ENCODE results near the gene ZNF213.

Gene ZNF213

GRCh38 chr16:3099395-3099731 lies 35.5 kb upstream of the ZNF213 start:
- H3K79me1 ChIP-seq (ENCODE audit: low read depth, low read length) = no peaks in the 10 kb centered on the region
- H2AFZ ChIP-seq (ENCODE audit: low read length) = peak overlapping the region; percentile 75
- peak overlapping the region; percentile 92 for H3K18ac ChIP-seq (ENCODE audit: low read length)
- H4K8ac ChIP-seq (ENCODE audit: low read depth, low read length) = no peak overlapping the region
- H3K27me3 ChIP-seq (ENCODE audit: control insufficient read depth in 3 of 3, insufficient read depth in 3 of 3, low read depth in 1 of 3, low read length in 3 of 3) = peaks cover 0 to 24% (median 6%) of the 10 kb centered on the region in 3 experiments
- H2BK120ac ChIP-seq (ENCODE audit: low read depth, low read length) = peak overlapping the region; percentile 95
- no peak for DNase-seq (ENCODE audit: low spot score)
- peak overlapping the region; percentile 59 for H2AK5ac ChIP-seq (ENCODE audit: low read depth, low read length)
- H2BK12ac ChIP-seq (ENCODE audit: low read length) = no peak overlapping the region
- H3K9me3 ChIP-seq (replicated peaks in 1 of 2; ENCODE audit: control insufficient read depth in 2 of 2, insufficient read depth in 1 of 2, low read depth in 1 of 2, low read length in 2 of 2) = peaks cover 0 to 2% of the 10 kb centered on the region in 2 donors
- peak overlapping the region; percentile 82 for H2BK15ac ChIP-seq (ENCODE audit: low read length)
- peak overlapping the region; percentile 56 for H3K9ac ChIP-seq (ENCODE audit: low read depth, low read length, poor library complexity)
- H3K4me1 ChIP-seq (ENCODE audit: control insufficient read depth in 2 of 2, insufficient read depth in 1 of 2, low read depth in 1 of 2, low read length in 2 of 2) = peaks cover 27 to 30% of the 10 kb centered on the region in 2 donors
- H3K4me3 ChIP-seq (ENCODE audit: low read length in 2 of 2) = no peak overlapping the region
- no CpG with 5 or more reads among the region's 5 CpGs for WGBS, 2 donors (ENCODE audit: extremely low coverage in 2 of 2, insufficient read length in 2 of 2, insufficient replicate concordance in 1 of 2)
- peak overlapping the region; percentile 70 for H3K23ac ChIP-seq (ENCODE audit: low read depth, low read length, poor library complexity)
- no peak overlapping the region for H3K27ac ChIP-seq (replicated peaks; ENCODE audit: low read length)
- H2BK5ac ChIP-seq (ENCODE audit: low read length) = peak overlapping the region; percentile 4
- H3K14ac ChIP-seq (ENCODE audit: low read length) = peak overlapping the region; percentile 47
- H4K91ac ChIP-seq (ENCODE audit: low read depth, low read length, poor library complexity) = no peak overlapping the region
- H3K36me3 ChIP-seq (replicated peaks in 1 of 2; ENCODE audit: control insufficient read depth in 2 of 2, insufficient read depth in 2 of 2, low read length in 2 of 2) = no peaks in the 10 kb centered on the region
- no peak overlapping the region for H3K4ac ChIP-seq (ENCODE audit: low read length)
- H3K4me2 ChIP-seq (ENCODE audit: insufficient read depth, low read length, poor library complexity, severe bottlenecking) = peak overlapping the region; percentile 61

GRCh38 chr16:3099732-3100499 lies 34.9 kb upstream of the ZNF213 start:
- Histone ChIP-seq H3K4me1 (ENCODE audit: control insufficient read depth in 2 of 2, insufficient read depth in 1 of 2, low read depth in 1 of 2, low read length in 2 of 2) (peaks cover 27 to 30% of the 10 kb centered on the region in 2 donors), H3K4ac (ENCODE audit: low read length) (no peak overlapping the region)
- no CpG with 5 or more reads among the region's 39 CpGs for WGBS, 2 donors (ENCODE audit: extremely low coverage in 2 of 2, insufficient read length in 2 of 2, insufficient replicate concordance in 1 of 2)

GRCh38 chr16:3101018-3101840 lies 33.6 kb upstream of the ZNF213 start:
- H3K79me1 ChIP-seq (ENCODE audit: low read depth, low read length) = no peaks in the 10 kb centered on the region
- H2BK12ac ChIP-seq (ENCODE audit: low read length) = no peak overlapping the region
- DNase-seq (ENCODE audit: low spot score) = no peak
- no peak overlapping the region for H3K4me3 ChIP-seq (ENCODE audit: low read length in 2 of 2)
- peak overlapping the region; percentile 78 for H3K18ac ChIP-seq (ENCODE audit: low read length)
- H3K9me3 ChIP-seq (replicated peaks in 1 of 2; ENCODE audit: control insufficient read depth in 2 of 2, insufficient read depth in 1 of 2, low read depth in 1 of 2, low read length in 2 of 2) = peaks cover 0 to 2% of the 10 kb centered on the region in 2 donors
- H3K23ac ChIP-seq (ENCODE audit: low read depth, low read length, poor library complexity) = peak overlapping the region; percentile 38
- no peak overlapping the region for H2AFZ ChIP-seq (ENCODE audit: low read length)
- peak overlapping the region; percentile 5 for H3K14ac ChIP-seq (ENCODE audit: low read length)
- H2BK5ac ChIP-seq (ENCODE audit: low read length) = no peak overlapping the region
- no peak overlapping the region for H3K9ac ChIP-seq (ENCODE audit: low read depth, low read length, poor library complexity)
- peak overlapping the region; percentile 49 for H2BK15ac ChIP-seq (ENCODE audit: low read length)
- H3K27ac ChIP-seq (replicated peaks; ENCODE audit: low read length) = no peak overlapping the region
- peak overlapping the region; percentile 79 for H2AK5ac ChIP-seq (ENCODE audit: low read depth, low read length)
- peak overlapping the region; percentile 9 for H4K8ac ChIP-seq (ENCODE audit: low read depth, low read length)
- peak overlapping the region; percentile 21 for H2BK120ac ChIP-seq (ENCODE audit: low read depth, low read length)
- H3K27me3 ChIP-seq (ENCODE audit: control insufficient read depth in 3 of 3, insufficient read depth in 3 of 3, low read depth in 1 of 3, low read length in 3 of 3) = peaks cover 0 to 24% (median 6%) of the 10 kb centered on the region in 3 experiments
- no peaks in the 10 kb centered on the region for H3K36me3 ChIP-seq (replicated peaks in 1 of 2; ENCODE audit: control insufficient read depth in 2 of 2, insufficient read depth in 2 of 2, low read length in 2 of 2)
- no CpG with 5 or more reads among the region's 29 CpGs for WGBS, 2 donors (ENCODE audit: extremely low coverage in 2 of 2, insufficient read length in 2 of 2, insufficient replicate concordance in 1 of 2)
- peaks cover 33% of the 10 kb centered on the region in 2 donors for H3K4me1 ChIP-seq (ENCODE audit: control insufficient read depth in 2 of 2, insufficient read depth in 1 of 2, low read depth in 1 of 2, low read length in 2 of 2)
- H3K4me2 ChIP-seq (ENCODE audit: insufficient read depth, low read length, poor library complexity, severe bottlenecking) = no peak overlapping the region
- no peak overlapping the region for H4K91ac ChIP-seq (ENCODE audit: low read depth, low read length, poor library complexity)
- no peak overlapping the region for H3K4ac ChIP-seq (ENCODE audit: low read length)

More at GRCh38 chr16:3099732-3100499, 34.9 kb upstream of the ZNF213 start:
- Histone ChIP-seq H4K91ac (ENCODE audit: low read depth, low read length, poor library complexity) (no peak overlapping the region), H2BK5ac (ENCODE audit: low read length) (peak overlapping the region; percentile 4), H3K4me2 (ENCODE audit: insufficient read depth, low read length, poor library complexity, severe bottlenecking) (peak overlapping the region; percentile 61), H4K8ac (ENCODE audit: low read depth, low read length) (no peak overlapping the region), H3K9ac (ENCODE audit: low read depth, low read length, poor library complexity) (peak overlapping the region; percentile 56), H2BK120ac (ENCODE audit: low read depth, low read length) (no peak overlapping the region), H3K27me3 (ENCODE audit: control insufficient read depth in 3 of 3, insufficient read depth in 3 of 3, low read depth in 1 of 3, low read length in 3 of 3) (peaks cover 0 to 24% (median 6%) of the 10 kb centered on the region in 3 experiments), H3K14ac (ENCODE audit: low read length) (peak overlapping the region; percentile 5), H3K27ac (replicated peaks; ENCODE audit: low read length) (no peak overlapping the region), H3K4me3 (ENCODE audit: low read length in 2 of 2) (peak overlapping the region in 1 of 2 donors; percentile 70), H3K36me3 (replicated peaks in 1 of 2; ENCODE audit: control insufficient read depth in 2 of 2, insufficient read depth in 2 of 2, low read length in 2 of 2) (no peaks in the 10 kb centered on the region), H3K23ac (ENCODE audit: low read depth, low read length, poor library complexity) (peak overlapping the region; percentile 70), H3K79me1 (ENCODE audit: low read depth, low read length) (no peaks in the 10 kb centered on the region), H3K9me3 (replicated peaks in 1 of 2; ENCODE audit: control insufficient read depth in 2 of 2, insufficient read depth in 1 of 2, low read depth in 1 of 2, low read length in 2 of 2) (peaks cover 0 to 2% of the 10 kb centered on the region in 2 donors), H2BK12ac (ENCODE audit: low read length) (no peak overlapping the region), H2AFZ (ENCODE audit: low read length) (peak overlapping the region; percentile 75), H2BK15ac (ENCODE audit: low read length) (peak overlapping the region; percentile 82), H2AK5ac (ENCODE audit: low read depth, low read length) (peak overlapping the region; percentile 4), H3K18ac (ENCODE audit: low read length) (peak overlapping the region; percentile 80)
- DNase-seq (ENCODE audit: low spot score) = peak; percentile 93
